Hematopoietic multipotent progenitor cell treated with erythropoietin and hydrocortisone succinate and interleukin-3 and kit ligand, for 17 days (in vitro differentiated cells): ENCODE measurements around the gene CD83.
"Not testable (repeated sequence)": the region's sequence is repeated elsewhere in the genome, so short reads cannot be mapped to it uniquely, and the experiment has no call there.

ENCODE experiments used
- DNase-seq: peaks from one replicate; pipeline ENCODE4 v3.0.0-alpha.2; 2015; ENCODE audit warnings: low spot score

Gene CD83

GRCh38 chr6:14117158-14118090 is at the start of gene CD83:
CD83 (plus strand) TSS chr6:14117772; CDS start chr6:14117812, 40 bp downstream.
- DNase-seq, result peak; percentile 36

- DNase-seq, result no peak
Observed at GRCh38 chr6:14068133-14068532, 49.4 kb upstream of the CD83 start.

- DNase-seq, result no peak
Observed at GRCh38 chr6:14068623-14069022, 48.9 kb upstream of the CD83 start.

- no peak for DNase-seq
Observed at GRCh38 chr6:14070457-14070856, 47.1 kb upstream of the CD83 start.

- no peak for DNase-seq
Observed at GRCh38 chr6:14072084-14072483, 45.5 kb upstream of the CD83 start.

GRCh38 chr6:14073561-14074354 is 43.8 kb upstream of the CD83 start:
- not testable (repeated sequence) for DNase-seq

GRCh38 chr6:14074476-14075094 is 43.0 kb upstream of the CD83 start:
- no peak for DNase-seq

GRCh38 chr6:14075095-14075503 is 42.5 kb upstream of the CD83 start:
- no peak for DNase-seq

- DNase-seq, result no peak
Observed at GRCh38 chr6:14077193-14077867, 40.2 kb upstream of the CD83 start.

- no peak for DNase-seq
Observed at GRCh38 chr6:14079433-14079832, 38.1 kb upstream of the CD83 start.

GRCh38 chr6:14079971-14080370 is 37.6 kb upstream of the CD83 start:
- no peak for DNase-seq

- no peak for DNase-seq
Observed at GRCh38 chr6:14081126-14081525, 36.4 kb upstream of the CD83 start.

- DNase-seq, result no peak
Observed at GRCh38 chr6:14082771-14083170, 34.8 kb upstream of the CD83 start.

- DNase-seq, result no peak
Observed at GRCh38 chr6:14083262-14083661, 34.3 kb upstream of the CD83 start.

- no peak for DNase-seq
Observed at GRCh38 chr6:14083751-14084150, 33.8 kb upstream of the CD83 start.

GRCh38 chr6:14084388-14084787 is 33.2 kb upstream of the CD83 start:
- no peak for DNase-seq

GRCh38 chr6:14085176-14085787 is 32.3 kb upstream of the CD83 start:
- DNase-seq, result no peak

GRCh38 chr6:14086701-14087100 is 30.9 kb upstream of the CD83 start:
- DNase-seq, result no peak

GRCh38 chr6:14088600-14089192 is 28.9 kb upstream of the CD83 start:
- no peak for DNase-seq

GRCh38 chr6:14089224-14089623 is 28.3 kb upstream of the CD83 start:
- DNase-seq, result no peak

- DNase-seq, result no peak
Observed at GRCh38 chr6:14091339-14091978, 26.1 kb upstream of the CD83 start.
